SH-SY5Y (cell line): ENCODE results near the gene LTK.

Source experiments
- GATA2 ChIP-seq: IDR thresholded peaks from 2 replicates; pipeline ENCODE4 v1.6.1; 2011; ENCODE audit warnings: mild to moderate bottlenecking, low read depth, low read length
- GATA3 ChIP-seq: IDR thresholded peaks from 2 replicates; pipeline ENCODE4 v1.6.1; 2011; ENCODE audit warnings: low read depth, mild to moderate bottlenecking, low read length, moderate library complexity

GRCh38 chr15:41562784-41563198 lies 49.2 kb upstream of the LTK start:
- no peak for TF ChIP-seq GATA3
- TF ChIP-seq GATA2, result no peak
